HG03196 (cell line): ENCODE data around the gene ZRANB1.

Experiments used
- ATAC-seq: cut with Tn5 transposase; IDR thresholded peaks from one replicate; pipeline ENCODE4 v1.9.1; 2021; ENCODE audit not compliant: unreplicated experiment

Gene ZRANB1

DNA sequence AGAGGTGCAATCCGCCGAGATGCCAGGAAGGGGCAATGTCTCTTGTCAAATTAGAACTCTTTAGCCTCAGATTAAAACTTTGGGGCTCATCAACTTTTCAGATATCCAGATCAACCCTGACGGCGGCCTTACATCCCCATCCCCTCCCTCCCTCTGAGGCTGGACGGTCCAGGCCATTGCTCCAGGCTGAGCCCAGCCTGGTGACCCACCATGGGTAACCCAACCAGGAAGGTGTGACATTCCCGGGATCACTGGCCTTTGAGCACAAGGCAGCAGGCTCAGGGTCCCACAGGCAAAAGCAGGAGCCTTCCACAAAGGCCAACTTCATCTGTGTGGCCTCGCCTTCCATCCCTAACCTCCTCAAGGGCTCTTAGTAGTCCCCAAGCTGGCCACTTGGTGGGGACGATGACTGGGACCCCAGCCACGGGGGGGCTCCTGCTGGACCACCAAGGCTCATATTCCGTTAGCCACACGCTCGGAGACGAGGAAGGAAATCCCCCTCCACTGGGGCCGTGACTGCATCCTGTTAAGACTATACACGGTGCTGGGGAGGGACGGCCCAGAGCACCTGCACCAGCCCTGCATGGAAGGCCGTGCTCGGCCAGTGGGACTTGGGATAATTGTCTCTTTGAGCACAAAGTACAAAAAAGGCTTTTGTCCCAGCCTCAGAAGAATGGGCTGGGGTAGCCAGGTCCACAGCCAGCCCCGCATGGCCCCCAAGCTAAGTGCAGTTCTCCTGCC, 62.8 kb downstream of the ZRANB1 start:
- no peak for ATAC-seq

DNA sequence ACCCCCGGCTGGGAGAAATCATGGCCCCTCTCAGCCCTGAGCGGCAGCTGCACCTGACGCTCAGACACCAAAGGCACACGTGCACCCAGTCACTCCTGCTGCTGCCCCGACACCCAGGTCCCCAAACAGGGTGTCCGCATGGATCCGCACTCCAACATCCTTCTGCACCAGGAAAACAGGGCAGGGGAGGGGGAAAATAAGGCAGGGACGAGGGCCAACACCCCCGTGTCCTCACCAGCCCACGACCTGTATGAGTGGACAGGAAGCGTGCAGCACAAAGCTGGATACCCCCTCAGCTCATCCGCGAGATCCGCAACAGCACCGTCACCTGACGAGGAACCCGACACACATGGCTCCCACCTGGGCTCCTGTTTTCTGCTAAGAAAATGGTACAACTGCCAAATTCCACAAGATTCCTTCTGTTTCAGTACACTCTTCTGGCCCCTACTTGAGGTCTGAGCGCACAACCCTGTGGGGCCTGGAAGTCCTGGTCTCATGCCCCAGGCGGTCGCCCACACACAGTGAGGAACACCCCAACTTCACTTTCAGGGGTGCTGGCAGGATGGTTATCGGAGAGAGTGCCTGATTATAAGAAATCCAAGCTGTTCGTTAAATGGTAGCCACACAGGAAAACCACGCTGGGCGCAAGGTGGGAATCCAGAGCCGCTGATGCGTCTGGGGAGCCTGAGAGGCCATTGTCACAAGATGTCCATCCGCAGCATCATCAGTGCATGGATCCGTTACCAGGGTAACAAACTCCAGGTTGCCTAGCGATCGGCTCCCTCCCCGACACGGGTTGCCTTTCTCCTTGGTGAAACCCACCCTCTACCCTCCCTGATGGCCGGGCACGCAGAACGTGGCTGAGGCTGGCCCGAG, 63.6 kb downstream of the ZRANB1 start:
- no peak for ATAC-seq

DNA sequence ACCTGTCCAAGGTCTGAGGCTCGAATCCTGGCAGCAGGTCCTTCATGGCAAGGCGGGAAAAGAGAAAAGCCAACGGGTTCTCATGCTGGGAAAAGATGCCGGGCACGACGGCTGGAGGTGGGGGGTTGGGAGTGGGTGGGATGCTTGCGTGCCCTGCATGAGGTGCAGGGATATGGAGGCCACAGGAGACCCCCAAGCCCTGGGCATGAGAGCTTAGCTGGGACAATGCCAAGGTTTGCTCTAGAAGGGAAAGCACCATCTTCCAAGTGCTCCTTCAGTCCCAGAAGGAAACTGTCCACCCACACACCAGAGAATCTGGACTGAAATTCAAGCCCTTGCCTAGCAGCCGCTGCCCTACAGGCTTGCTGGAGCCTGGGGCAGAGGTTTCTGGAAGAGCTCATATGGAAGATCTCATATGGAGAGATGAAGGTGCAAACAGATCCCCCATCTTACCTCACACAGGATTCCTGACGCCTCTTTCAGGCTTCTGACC, 64.3 kb downstream of the ZRANB1 start:
- ATAC-seq, result no peak

DNA sequence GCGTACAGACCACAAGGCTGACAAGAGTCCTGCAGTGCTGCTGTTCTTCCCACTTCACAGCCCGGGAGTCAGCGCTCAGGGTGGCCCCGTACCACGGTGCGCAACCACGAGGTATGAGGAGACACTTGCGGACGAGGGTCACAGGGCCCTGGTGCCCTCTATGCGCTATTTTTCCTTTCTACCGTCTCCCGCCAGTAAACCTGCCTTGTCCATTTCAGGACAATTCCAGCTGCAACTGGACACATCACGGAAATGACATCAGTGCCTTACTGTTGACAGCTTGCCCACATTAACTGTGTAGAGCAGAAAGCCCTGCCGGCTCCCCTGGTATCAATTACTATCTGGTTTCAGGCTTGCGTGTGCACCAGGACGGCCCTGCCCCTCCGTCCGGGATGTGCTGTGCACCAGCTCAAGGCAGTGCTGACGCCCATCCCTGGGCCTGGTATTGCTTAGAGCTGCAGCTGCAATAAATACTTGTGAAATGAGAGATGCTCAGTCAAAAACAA, 65.1 kb downstream of the ZRANB1 start:
- no peak for ATAC-seq

DNA sequence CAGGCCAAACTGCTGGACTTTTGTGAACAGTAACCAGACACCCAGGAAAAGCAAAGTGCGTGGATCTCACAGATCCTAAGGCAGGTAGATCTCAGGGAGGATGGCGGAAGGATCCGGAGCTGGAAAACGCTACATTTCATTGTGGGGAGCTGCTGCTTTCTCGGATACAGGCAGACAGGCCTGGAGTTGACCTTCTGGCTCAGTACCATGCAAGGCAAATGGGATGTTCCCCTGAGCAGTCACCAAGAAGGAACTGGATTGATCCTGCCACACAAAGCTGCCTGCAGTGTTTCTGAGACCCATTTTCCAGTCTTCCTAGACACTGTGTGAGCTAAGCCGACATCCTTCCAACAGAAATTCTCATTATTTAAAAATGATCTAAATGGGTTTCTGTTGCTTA, 65.5 kb downstream of the ZRANB1 start:
- no peak for ATAC-seq

DNA sequence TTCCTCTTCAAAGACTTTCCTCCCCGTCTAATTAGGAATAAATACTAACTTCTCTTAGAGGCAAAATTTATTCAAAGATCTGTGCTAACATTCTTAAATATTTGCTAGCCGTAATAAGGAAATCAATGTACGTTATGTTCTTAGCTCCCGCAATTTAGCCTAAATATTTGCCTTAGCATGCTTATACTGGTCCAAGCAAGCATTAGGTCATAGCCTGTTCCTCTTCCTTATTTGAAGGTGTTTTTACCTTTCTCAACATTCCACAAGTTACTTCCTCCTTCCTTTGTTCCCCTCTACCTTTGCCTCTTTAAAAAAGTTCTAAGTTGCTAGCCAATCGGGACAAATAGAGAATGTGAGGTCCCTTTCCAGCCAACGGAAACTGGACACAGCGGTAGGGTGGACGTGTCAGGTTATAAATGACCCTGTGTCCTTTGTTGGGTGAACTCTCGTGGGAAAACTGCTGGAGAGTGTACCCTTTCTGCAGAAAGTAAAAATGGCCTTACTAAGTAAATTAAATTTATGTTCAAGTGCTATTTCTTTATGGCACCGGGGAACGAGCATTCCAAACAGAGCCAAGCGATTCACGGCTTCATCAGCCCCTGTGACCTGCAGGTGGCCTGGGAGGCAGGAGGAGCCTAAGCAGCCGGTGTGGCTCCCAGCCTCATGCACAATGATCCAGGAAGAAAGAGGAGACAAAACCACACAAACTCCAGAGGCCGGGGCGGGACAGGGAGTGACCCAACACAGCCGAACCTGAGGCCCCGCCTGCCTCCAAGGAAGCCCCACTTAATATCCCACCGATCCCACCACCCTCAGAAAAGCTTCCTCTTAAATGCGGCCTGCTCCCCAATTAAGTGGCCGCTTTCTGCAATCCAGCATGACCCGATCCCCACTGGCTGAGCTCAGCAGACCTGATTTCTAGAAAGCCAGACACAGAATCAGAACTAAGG, 67.0 kb downstream of the ZRANB1 start:
- ATAC-seq, result no peak

DNA sequence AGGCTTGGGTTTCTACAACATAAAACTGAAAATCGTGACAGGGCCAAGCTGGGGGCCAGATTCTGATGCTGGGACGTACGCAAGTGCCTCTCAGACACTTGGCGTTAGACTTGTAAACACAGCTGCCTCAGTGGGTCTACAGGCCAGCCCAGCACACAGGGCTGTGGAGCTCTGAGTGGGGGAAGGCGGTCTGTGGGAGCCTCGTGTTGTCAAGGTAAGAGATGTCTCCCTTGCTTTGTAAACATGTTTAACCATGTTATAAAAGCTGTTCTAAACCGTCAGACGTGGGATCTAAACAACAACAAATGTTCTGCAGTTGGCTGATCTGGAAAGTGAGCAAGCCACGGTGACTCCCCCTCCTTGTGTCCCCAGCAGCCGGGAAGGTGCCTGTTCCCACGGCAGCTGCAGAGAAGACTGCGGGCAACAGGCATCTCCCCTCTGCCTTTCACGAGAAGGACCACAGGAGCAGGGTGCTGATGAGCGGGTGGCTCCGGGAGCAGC, 67.8 kb downstream of the ZRANB1 start:
- ATAC-seq, result no peak

DNA sequence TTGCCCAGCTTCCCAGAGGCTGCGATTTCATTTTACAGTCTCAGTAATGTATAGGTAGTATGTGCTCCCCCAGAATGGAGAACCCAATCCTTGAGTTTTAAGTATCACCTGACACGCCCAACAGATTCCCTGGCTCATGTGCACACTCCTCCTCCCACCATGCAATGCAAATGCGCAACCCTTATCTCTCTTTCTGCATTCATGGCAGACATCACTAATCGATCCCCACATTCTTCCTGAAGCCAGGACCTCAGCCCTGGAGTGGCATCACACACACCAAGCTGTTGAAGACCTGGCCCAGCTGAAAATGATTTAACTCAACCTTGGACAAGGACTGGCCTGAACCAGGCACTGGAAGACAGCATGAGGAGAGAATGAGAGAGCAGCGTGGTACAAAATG, 68.4 kb downstream of the ZRANB1 start:
- no peak for ATAC-seq

DNA sequence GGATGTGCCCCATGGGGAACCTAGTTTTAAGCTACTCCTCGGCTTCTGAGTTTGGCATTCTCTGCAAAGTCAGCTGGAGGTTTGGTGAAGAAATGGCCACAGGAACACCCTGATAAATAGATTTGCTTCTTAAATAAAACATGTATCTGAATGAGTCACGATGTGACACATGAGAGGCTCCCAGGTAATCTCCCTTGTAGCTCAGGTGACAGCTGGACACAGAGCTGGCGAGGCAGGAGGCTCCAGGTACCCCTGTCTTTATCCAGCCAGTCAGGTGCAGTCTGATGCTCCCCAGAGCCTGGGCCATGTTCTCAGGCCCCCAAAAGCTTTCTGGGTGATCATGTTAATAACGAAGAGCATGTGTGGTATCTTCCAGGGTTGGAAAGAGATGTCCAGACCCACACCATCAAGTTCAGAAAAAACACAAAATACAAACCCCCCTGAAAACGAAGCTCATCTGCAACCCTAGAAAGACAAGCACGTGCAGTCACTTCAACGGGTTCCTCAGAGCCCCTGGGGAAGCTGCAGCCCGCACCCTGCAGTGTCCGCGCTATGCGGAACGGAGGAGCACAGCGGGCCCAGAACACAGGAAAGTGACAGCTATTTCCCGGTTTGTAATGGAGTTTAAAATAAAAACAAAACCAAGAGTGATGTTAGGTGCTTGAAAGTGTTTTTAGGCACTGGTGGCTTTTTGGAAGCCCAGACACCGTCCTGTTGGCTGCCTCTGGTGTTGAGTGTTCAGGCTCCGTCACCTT, 69.4 kb downstream of the ZRANB1 start:
- no peak for ATAC-seq

DNA sequence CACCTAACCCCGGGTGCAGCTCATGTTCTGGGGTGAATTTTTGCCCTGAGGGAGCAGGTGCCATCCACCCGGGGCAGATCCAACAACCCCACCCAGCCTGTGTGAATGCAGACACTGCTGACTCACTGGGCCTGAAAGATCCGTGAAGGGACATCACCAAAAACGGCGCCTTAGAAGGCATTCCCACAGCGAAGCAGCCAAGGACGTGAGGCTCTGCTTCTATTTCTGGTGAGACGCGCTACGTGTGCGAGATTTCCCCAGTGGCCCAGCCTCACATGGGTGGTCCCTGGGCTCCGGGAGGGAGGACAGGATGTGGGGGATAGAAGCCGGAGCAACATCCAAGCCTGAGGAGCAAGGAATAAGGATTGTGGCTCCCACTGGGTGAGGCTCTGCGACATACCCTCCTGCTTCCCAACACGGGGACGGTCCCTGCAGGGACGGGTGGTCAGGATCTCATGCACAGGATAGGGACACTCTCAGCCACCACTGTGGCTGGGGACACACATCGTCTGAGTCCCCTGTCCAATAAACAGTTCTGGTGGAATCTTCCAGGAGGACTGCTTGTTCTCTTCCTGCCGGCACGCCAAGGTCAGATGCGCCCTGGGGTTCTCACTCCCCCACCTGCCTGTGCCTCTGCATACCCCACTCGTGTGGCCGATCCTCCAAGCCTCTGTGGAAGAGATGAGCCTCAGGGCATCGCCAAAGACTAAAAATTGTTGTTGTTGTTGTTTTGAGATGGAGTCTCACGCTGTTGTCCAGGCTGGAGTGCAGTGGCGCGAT, 70.2 kb downstream of the ZRANB1 start:
- ATAC-seq, result no peak

DNA sequence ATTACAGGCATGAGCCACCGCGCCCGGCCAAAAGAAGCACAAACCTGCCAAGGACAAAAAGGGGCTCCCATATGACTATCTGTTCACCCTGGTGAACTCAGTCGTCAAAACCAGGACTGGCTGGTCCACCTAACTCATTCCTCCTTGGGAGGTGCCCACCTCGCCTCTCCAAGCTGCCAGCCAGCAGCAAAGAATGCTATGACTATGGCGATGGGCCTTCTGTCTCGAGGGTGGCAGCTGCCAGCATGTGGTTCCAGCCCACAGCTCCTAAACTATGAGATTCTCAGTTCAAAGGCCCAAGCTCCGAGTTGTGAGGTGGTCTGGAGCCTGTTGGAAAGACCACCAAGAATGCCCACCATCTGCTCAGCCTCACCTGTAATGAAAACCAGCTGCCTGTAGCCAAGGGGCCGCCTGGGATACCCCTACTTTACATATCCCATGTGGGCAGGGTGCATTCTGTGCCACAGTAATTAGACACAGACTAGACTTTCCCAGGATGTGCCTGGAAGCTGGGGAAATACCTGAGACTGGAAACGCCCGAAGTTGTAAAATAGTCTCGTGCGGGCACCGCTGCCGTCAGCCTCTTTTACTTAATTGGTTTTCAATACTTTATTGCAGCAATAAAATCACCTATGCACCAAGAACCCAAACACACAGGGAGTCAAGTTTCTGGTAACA, 71.1 kb downstream of the ZRANB1 start:
- no peak for ATAC-seq

DNA sequence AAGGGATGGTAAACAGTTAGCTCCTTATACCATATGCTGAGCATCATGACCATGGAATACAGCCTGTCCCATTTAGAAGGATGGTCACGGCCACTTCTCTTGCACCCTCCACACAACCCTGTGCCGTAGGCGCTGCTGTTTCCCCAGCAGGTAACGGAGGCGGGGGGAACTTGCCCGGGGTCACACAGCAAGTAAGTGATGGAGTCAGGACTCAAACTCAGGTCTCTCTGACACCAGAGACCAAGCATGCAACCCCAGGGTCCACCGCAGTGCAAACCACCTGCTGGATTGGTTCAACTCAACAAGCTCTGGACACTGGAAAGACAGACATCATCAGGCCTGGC, 71.6 kb downstream of the ZRANB1 start:
- no peak for ATAC-seq

DNA sequence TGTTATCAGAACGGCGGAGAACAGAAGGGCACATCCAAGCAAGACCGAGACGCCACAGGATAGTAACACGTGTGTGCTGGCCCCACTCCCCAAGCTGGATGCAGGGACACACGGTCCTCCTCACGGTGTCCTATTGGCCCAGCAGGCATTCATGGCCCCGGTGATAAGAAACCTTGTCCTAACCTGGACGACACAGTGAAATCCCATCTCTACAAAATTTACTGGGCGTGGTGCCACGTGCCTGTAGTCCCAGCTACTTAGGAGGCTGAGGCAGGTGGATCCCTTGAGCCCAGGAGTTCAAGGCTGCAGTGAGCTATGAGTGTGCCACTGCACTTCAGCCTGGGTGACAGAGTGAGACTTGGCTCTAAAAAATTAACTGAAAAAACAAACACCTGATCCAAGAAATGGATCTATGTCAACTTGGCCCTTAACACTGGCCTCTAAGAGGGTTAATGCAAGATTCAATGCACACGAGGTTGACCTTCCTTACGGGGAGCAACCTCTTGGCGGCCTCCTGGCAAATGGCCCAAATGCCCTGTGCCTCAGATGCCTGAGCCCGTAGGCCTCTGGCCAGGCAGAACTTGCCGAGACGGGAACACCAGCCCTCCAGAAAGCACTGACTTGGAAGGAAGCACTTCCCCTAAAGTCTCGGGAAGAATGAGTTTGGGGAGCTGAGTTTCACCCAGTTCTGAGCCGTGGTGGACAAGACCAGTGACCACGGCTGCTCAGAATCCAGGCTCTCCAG, 72.3 kb downstream of the ZRANB1 start:
- no peak for ATAC-seq

DNA sequence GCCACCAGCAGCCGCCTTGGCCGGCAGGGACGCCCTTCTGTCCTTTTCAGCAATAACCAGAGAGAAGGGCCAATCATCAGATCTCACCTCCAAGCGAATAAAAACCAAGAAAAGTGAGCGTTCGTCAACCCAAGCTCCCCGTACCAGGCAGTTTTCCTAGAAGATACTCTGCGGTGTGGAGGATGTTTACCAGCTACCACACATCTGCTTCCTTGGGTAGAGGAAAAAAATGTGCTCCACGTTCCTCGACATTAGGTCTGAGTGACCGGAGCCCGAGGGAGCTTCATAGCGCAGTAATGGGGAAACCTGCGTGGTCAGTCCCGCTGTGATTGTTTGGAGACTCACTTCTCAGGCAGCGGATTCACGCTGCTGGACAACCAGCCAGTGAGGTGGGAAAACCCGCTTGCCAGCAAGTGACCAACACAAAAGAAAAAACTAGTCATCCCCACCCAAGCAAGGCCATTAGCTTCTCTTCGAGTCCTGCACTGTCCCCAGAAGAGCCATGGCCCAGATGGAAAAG, 73.0 kb downstream of the ZRANB1 start:
- no peak for ATAC-seq

DNA sequence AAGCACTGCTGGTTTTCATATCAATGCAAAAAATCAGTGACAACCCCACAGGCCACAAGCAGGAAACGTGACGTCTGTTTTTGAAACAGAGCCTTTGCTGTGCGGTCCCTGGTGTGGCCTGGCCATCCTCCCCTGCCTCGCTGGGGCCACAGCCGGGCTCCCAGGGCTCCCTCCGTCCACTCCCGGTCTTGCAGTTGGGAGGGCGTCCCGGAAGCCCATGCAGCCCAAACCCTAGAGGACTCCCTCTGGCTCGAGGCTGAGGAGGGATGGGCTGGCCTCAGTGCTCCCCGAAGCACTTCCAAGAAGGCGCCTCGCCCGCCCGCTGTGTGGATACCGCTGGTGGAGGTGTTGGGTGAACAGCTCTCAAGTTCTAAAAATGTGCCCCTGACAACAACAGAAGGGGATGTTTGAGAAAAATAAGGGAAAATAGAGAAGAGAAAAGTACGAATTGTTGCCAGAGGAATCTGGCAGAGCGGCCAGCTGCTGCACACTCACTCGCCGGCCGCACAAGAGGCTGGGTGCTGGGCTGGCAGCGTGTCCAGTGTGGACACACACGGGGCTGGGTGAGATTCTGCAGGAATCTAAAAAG, 73.5 kb downstream of the ZRANB1 start:
- ATAC-seq, result no peak

DNA sequence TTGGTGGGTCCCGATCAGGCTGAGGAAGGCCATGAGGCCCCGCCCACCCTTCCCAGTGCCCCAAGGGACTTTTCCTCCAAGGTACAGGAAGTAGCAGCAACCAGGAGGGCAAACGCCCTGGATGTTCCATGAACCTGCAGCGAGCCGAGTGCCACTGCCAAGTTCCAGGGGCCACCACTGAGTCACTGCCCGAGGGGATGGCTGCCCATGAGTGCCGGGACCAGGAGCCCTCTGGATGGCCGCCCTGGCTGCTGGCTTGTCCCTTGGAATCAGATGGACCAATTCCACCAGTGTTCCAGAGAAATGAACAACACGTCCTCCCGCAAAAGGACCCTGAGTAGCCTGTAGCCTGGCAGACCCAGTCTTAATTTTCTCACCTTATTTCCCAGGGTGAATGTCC, 74.2 kb downstream of the ZRANB1 start:
- ATAC-seq, result no peak

DNA sequence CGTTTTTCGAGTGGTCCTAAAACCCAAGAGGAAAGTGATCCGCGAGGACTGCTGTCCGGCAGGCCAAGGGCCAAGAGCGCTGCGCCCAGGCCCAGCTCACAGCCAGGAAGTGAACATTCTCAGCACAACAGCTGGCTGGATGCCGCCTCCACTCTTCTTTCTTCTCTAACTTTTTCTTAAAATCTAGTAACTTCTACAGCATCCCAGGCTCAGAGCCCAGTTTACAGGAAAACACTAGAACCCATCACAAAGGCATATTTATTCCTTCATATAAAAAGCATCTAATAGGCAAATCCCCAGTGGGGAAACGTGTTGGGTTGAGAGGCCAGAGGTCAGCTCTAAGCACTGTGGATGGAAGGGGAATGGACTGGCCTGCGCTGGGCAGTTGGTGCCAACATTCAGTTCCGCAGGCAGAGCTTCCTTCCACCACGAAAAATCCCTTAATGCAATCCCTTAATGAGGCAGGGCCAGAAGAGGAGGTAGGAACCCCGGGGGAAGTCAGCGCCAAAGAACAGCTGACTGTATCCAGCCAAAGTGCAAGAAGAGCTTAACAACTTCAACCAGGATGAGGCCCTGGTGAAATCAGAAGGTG, 74.8 kb downstream of the ZRANB1 start:
- no peak for ATAC-seq
